Esophagus squamous epithelium (tissue), 4 donors: ENCODE data around the gene C1orf50.

Experiments
- POLR2A ChIP-seq, 4 donors: fragments of 450-650 bp; IDR thresholded peaks; one replicate each; pipeline ENCODE4 v1.6.1; 2017; ENCODE audit warnings: antibody characterized with exemption in 4 of 4, mild to moderate bottlenecking in 4 of 4, moderate library complexity in 3 of 4
- TF ChIP-seq, protein P1 (sequence below), 6 experiments: fragments of 450-650 bp in 4 of 6; fragments of 200-600 bp in 2 of 6; sonication (generic) in 2 of 6; IDR thresholded peaks; one replicate each; pipeline ENCODE4 v1.5.1; 2016 to 2019; ENCODE audit warnings: antibody characterized with exemption in 6 of 6, mild to moderate bottlenecking in 4 of 6, moderate library complexity in 4 of 6

DNA sequence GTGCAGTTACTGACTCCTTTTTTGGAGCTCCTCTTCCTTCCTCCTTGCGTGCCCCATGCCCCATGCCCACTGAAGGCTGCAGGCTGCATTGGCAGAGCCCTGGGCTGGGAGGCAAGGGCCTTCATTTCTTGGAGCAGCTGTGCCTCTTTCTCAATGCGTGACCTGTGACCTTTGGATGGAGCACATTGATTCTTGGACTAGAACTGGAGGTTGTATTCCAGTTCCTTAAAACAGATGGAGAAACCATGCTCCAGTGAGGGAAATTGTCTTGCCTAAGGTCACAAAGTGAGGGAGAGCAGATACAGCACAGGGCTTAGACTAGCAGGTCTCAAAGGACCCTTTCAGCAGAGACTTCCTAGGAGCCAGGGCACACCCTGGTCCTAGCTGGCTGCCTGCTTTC, 26.8 kb downstream of the C1orf50 start:
- TF ChIP-seq, protein P1, sequence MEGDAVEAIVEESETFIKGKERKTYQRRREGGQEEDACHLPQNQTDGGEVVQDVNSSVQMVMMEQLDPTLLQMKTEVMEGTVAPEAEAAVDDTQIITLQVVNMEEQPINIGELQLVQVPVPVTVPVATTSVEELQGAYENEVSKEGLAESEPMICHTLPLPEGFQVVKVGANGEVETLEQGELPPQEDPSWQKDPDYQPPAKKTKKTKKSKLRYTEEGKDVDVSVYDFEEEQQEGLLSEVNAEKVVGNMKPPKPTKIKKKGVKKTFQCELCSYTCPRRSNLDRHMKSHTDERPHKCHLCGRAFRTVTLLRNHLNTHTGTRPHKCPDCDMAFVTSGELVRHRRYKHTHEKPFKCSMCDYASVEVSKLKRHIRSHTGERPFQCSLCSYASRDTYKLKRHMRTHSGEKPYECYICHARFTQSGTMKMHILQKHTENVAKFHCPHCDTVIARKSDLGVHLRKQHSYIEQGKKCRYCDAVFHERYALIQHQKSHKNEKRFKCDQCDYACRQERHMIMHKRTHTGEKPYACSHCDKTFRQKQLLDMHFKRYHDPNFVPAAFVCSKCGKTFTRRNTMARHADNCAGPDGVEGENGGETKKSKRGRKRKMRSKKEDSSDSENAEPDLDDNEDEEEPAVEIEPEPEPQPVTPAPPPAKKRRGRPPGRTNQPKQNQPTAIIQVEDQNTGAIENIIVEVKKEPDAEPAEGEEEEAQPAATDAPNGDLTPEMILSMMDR (IDR thresholded peaks at IDR 0.05) = no peak
- TF ChIP-seq POLR2A (IDR thresholded peaks at IDR 0.05) = no peak
